ENCODE data around the gene SKAP1. TPM values are rescaled to one million over a fixed set of nuclear protein-coding genes. Genes with fewer than 3 reads are reported as not detected.

The SKAP1 gene
- polyA plus RNA-seq, 1 of the 3 experiments (the other 2 are of a cell fraction) = not detected

- H2AFZ ChIP-seq (ENCODE audit: low read depth) = no peak overlapping the region
- H3K9me2 ChIP-seq = no peaks in the 10 kb centered on the region
- POLR2A ChIA-PET = no interaction called here
- H3K79me2 ChIP-seq (ENCODE audit: insufficient read depth) = no peaks in the 10 kb centered on the region
- no peak overlapping the region for H3K9ac ChIP-seq
- no peak overlapping the region for H3K4me3 ChIP-seq (ENCODE audit: low read depth in 2 of 2, low read length in 1 of 2)
- no peaks in the 10 kb centered on the region for H4K20me1 ChIP-seq (ENCODE audit: insufficient read depth)
- no peak for DNase-seq
- no peaks in the 10 kb centered on the region for H3K9me3 ChIP-seq
- H3F3A ChIP-seq (replicated peaks; ENCODE audit: insufficient read depth) = no peaks in the 10 kb centered on the region
- H3K4me2 ChIP-seq = no peak overlapping the region
- H3K27me3 ChIP-seq (ENCODE audit: insufficient read depth) = peaks cover 59% of the 10 kb centered on the region
- no peak overlapping the region for H3K27ac ChIP-seq (ENCODE audit: low read depth in 2 of 2, low read length in 1 of 2)
- H3K36me3 ChIP-seq (replicated peaks in 1 of 2; ENCODE audit: control insufficient read depth in 1 of 2, insufficient read depth in 2 of 2, low read length in 1 of 2) = no peaks in the 10 kb centered on the region
- no peaks in the 10 kb centered on the region for H3K4me1 ChIP-seq (ENCODE audit: control insufficient read depth in 1 of 2, insufficient read depth in 2 of 2, low read depth in 1 of 2, low read length in 1 of 2)
- CTCF ChIA-PET = interaction anchor here (0.6 to 5.9 kb wide), 44 partner anchors 8 to 655 kb away, joined by 3 to 66 read pairs (median 5); partner anchors contain the start of gene HOXB9
- no peak for TF ChIP-seq RCOR1 (IDR thresholded peaks at IDR 0.05; ENCODE audit: low read length)
- TF ChIP-seq TAF1 (IDR thresholded peaks at IDR 0.05; ENCODE audit: borderline replicate concordance, low read depth, low read length) = no peak
- no peak for TF ChIP-seq PBX3 (IDR thresholded peaks at IDR 0.05)
- no peak for TF ChIP-seq SIN3A (IDR thresholded peaks at IDR 0.05; ENCODE audit: borderline replicate concordance, low read depth, low read length)
- TF ChIP-seq TEAD4 (IDR thresholded peaks at IDR 0.05; ENCODE audit: borderline replicate concordance, insufficient read depth) = no peak
- TF ChIP-seq FOXM1 (IDR thresholded peaks at IDR 0.05; ENCODE audit: low read depth) = no peak
- no peak for TF ChIP-seq POLR2AphosphoS5 (IDR thresholded peaks at IDR 0.05; ENCODE audit: low read depth, low read length)
- no peak for TF ChIP-seq ELF1 (IDR thresholded peaks at IDR 0.05)
Observed at GRCh38 chr17:48335146-48335784, 94.7 kb downstream of the SKAP1 start.

GRCh38 chr17:48333034-48333530, 96.9 kb downstream of the SKAP1 start:
- no peak overlapping the region for H2AFZ ChIP-seq (ENCODE audit: low read depth)
- no peak overlapping the region for H3K4me2 ChIP-seq
- no peak overlapping the region for H3K9ac ChIP-seq
- WGBS (ENCODE audit: low lambda C conversion rate) = 2% methylated on average over 1 of the region's 1 CpG
- H3K4me1 ChIP-seq (ENCODE audit: control insufficient read depth in 1 of 2, insufficient read depth in 2 of 2, low read depth in 1 of 2, low read length in 1 of 2) = no peaks in the 10 kb centered on the region
- H3K9me2 ChIP-seq = no peaks in the 10 kb centered on the region
- no peaks in the 10 kb centered on the region for H3F3A ChIP-seq (replicated peaks; ENCODE audit: insufficient read depth)
- ChIA-PET CTCF (interaction anchor here (1.1 to 5.9 kb wide), 12 partner anchors 11 to 546 kb away, joined by 3 to 66 read pairs (median 4); no protein-coding TSS in a partner anchor), POLR2A (no interaction called here)
- H3K36me3 ChIP-seq (replicated peaks in 1 of 2; ENCODE audit: control insufficient read depth in 1 of 2, insufficient read depth in 2 of 2, low read length in 1 of 2) = no peaks in the 10 kb centered on the region
- no peaks in the 10 kb centered on the region for H3K79me2 ChIP-seq (ENCODE audit: insufficient read depth)
- no peak overlapping the region for H3K4me3 ChIP-seq (ENCODE audit: low read depth in 2 of 2, low read length in 1 of 2)
- no peaks in the 10 kb centered on the region for H3K9me3 ChIP-seq
- H4K20me1 ChIP-seq (ENCODE audit: insufficient read depth) = no peaks in the 10 kb centered on the region
- TF ChIP-seq NFIC (IDR thresholded peaks at IDR 0.05; ENCODE audit: borderline replicate concordance) (no peak), GATA2 (CRISPR knock-in tag; IDR thresholded peaks at IDR 0.05) (no peak), ZBTB33 (IDR thresholded peaks at IDR 0.05; ENCODE audit: borderline replicate concordance, low read depth) (no peak), GABPA (IDR thresholded peaks at IDR 0.05; ENCODE audit: low read depth) (no peak), FOSL2 (IDR thresholded peaks at IDR 0.05; ENCODE audit: borderline replicate concordance, low read depth) (no peak), YY1 (IDR thresholded peaks at IDR 0.05; ENCODE audit: low read depth) (no peak), SIN3A (IDR thresholded peaks at IDR 0.05; ENCODE audit: borderline replicate concordance, low read depth, low read length) (no peak), MXI1 (IDR thresholded peaks at IDR 0.05; ENCODE audit: low read depth, low read length) (no peak), POLR2AphosphoS5 (IDR thresholded peaks at IDR 0.05; ENCODE audit: low read depth, low read length) (no peak), USF1 (IDR thresholded peaks at IDR 0.05; ENCODE audit: borderline replicate concordance, low read depth) (no peak), USF2 (IDR thresholded peaks at IDR 0.05; ENCODE audit: borderline replicate concordance, low read depth, low read length) (no peak), IRF3 (IDR thresholded peaks at IDR 0.05; ENCODE audit: low read depth, low read length) (no peak)
- no peak overlapping the region for H3K27ac ChIP-seq (ENCODE audit: low read depth in 2 of 2, low read length in 1 of 2)
- H3K27me3 ChIP-seq (ENCODE audit: insufficient read depth) = peaks cover 63% of the 10 kb centered on the region
- DNase-seq = no peak

All from SK-N-SH (cell line).